CD14-positive monocyte (primary cell): Measurements from ENCODE around the gene TAGLN3. TPM values are rescaled to one million over a fixed set of nuclear protein-coding genes. Genes with fewer than 3 reads are reported as not detected.

Experiments used
- DNase-seq, 3 donors: peaks; one replicate each; pipeline ENCODE4 v3.0.0-alpha.2; 2011 to 2022
- H2AFZ ChIP-seq: 2 replicates; pipeline ENCODE4 v1.6.0; 2012; ENCODE audit warnings: mild to moderate bottlenecking, low read depth, low read length, inconsistent platforms; ENCODE audit not compliant: insufficient read depth, poor library complexity, severe bottlenecking
- H3K27ac ChIP-seq, 2 donors: 1 replicate in 1 of 2; 2 replicates in 1 of 2; pipeline ENCODE4 v1.5.1; 2012 to 2013; ENCODE audit warnings: low read length in 2 of 2, control low read depth in 1 of 2, inconsistent platforms in 1 of 2, low read depth in 1 of 2, mild to moderate bottlenecking in 1 of 2
- H3K27me3 ChIP-seq, 2 donors: one replicate each; pipeline versions ENCODE4 v1.6.0 to v1.6.1; 2011 to 2013; ENCODE audit warnings: low read length in 2 of 2; ENCODE audit not compliant: control insufficient read depth in 2 of 2, insufficient read depth in 2 of 2
- H3K36me3 ChIP-seq, 2 donors: replicated peaks in 1 of 2; 1 replicate in 1 of 2; 2 replicates in 1 of 2; pipeline versions ENCODE4 v1.5.1 to v1.6.1; 2012 to 2013; ENCODE audit warnings: low read length in 2 of 2, control low read depth in 1 of 2, inconsistent platforms in 1 of 2, mild to moderate bottlenecking in 1 of 2; ENCODE audit not compliant: insufficient read depth in 2 of 2, control insufficient read depth in 1 of 2
- H3K4me1 ChIP-seq, 2 donors: 1 replicate in 1 of 2; 2 replicates in 1 of 2; pipeline versions ENCODE4 v1.5.1 to v1.6.1; 2012 to 2013; ENCODE audit warnings: low read length in 2 of 2, control low read depth in 1 of 2, inconsistent platforms in 1 of 2, mild to moderate bottlenecking in 1 of 2, moderate library complexity in 1 of 2; ENCODE audit not compliant: insufficient read depth in 2 of 2, control insufficient read depth in 1 of 2
- H3K4me2 ChIP-seq: replicated peaks from 2 replicates; pipeline ENCODE3; 2012; ENCODE audit warnings: low read length, moderate library complexity, mild to moderate bottlenecking; ENCODE audit not compliant: poor library complexity, severe bottlenecking; ENCODE audit errors: extremely low read depth
- H3K4me3 ChIP-seq, 3 experiments: fragments of 200-600 bp in 1 of 3; sonication (generic) in 1 of 3; replicated peaks in 1 of 3; 1 replicate in 2 of 3; 2 replicates in 1 of 3; pipeline ENCODE4 v1.5.1; 2011 to 2013; ENCODE audit warnings: low read length in 3 of 3, mild to moderate bottlenecking in 3 of 3, control low read depth in 2 of 3, low read depth in 2 of 3, inconsistent platforms in 1 of 3, moderate library complexity in 1 of 3
- H3K79me2 ChIP-seq: 2 replicates; pipeline ENCODE4 v1.6.0; 2012; ENCODE audit warnings: mild to moderate bottlenecking, control low read depth, inconsistent platforms, low read length, moderate library complexity; ENCODE audit not compliant: insufficient read depth
- H3K9ac ChIP-seq: 2 replicates; pipeline ENCODE4 v1.6.0; 2017; ENCODE audit warnings: low read length, mild to moderate bottlenecking; ENCODE audit not compliant: insufficient read depth, poor library complexity, severe bottlenecking
- H3K9me3 ChIP-seq, 2 donors: replicated peaks in 1 of 2; 1 replicate in 1 of 2; 2 replicates in 1 of 2; pipeline versions ENCODE4 v1.5.1 to v1.6.1; 2012 to 2013; ENCODE audit warnings: low read length in 2 of 2, control low read depth in 1 of 2; ENCODE audit not compliant: control insufficient read depth in 1 of 2, insufficient read depth in 1 of 2
- H4K20me1 ChIP-seq: 2 replicates; pipeline ENCODE4 v1.6.0; 2012; ENCODE audit warnings: mild to moderate bottlenecking, low read length, control low read depth, moderate library complexity; ENCODE audit not compliant: insufficient read depth
- H3K27ac Mint-ChIP-seq, 7 donors: one replicate each; pipeline ENCODE4 v1.8.0; 2020; ENCODE audit warnings: mild to moderate bottlenecking in 7 of 7, mixed read lengths in 7 of 7, moderate library complexity in 6 of 7, inconsistent platforms in 2 of 7
- H3K27me3 Mint-ChIP-seq, 3 donors: one replicate each; pipeline ENCODE4 v1.8.0; 2021 to 2022; ENCODE audit warnings: low read depth in 3 of 3, mild to moderate bottlenecking in 3 of 3, mixed read lengths in 3 of 3, moderate library complexity in 3 of 3, inconsistent platforms in 1 of 3
- H3K36me3 Mint-ChIP-seq, 2 donors: one replicate each; pipeline ENCODE4 v1.8.0; 2020; ENCODE audit warnings: mixed read lengths in 2 of 2, inconsistent platforms in 1 of 2, mild to moderate bottlenecking in 1 of 2
- H3K4me1 Mint-ChIP-seq: one replicate; pipeline ENCODE4 v1.8.0; 2020; ENCODE audit warnings: mild to moderate bottlenecking, mixed read lengths
- H3K4me3 Mint-ChIP-seq, 2 donors: one replicate each; pipeline ENCODE4 v1.8.0; 2020; ENCODE audit warnings: mild to moderate bottlenecking in 2 of 2, mixed read lengths in 2 of 2, moderate library complexity in 1 of 2
- H3K9me3 Mint-ChIP-seq, 7 donors: one replicate each; pipeline ENCODE4 v1.8.0; 2020 to 2022; ENCODE audit warnings: mixed read lengths in 7 of 7, mild to moderate bottlenecking in 6 of 7, moderate library complexity in 6 of 7, inconsistent platforms in 2 of 7
- CTCF ChIP-seq: fragments of 200-600 bp; IDR thresholded peaks from one replicate; pipeline ENCODE4 v1.8.0; 2022; ENCODE audit warnings: antibody characterized with exemption, mild to moderate bottlenecking
- WGBS: methylation state at CpG from one replicate; pipeline ENCODE4 v1.1.5; 2013; ENCODE audit warnings: missing lambda C conversion rate; ENCODE audit not compliant: insufficient coverage; 5-methylcytosine and 5-hydroxymethylcytosine counted together
- intact Hi-C, 2 donors: fragments of 100-400 bp; cut with micrococcal nuclease; formaldehyde crosslinking; loops; one replicate each; pipeline versions ENCODE4 v1.15.0 to v1.15.1; 2023
- polyA plus RNA-seq, 3 donors: library from polyadenylated mRNA; depleted of rRNA in 1 of 3; unstranded in 2 of 3; stranded (reverse) in 1 of 3; fragments of 300-500 nt in 2 of 3; fragments of >200 nt in 1 of 3; fragmentation: Illumina TruSeq in 2 of 3; gene quantifications; 1 replicate in 2 of 3; 2 replicates in 1 of 3; pipeline ENCODE4 v1.2.3, GENCODE V29; 2012 to 2021

The TAGLN3 gene
- polyA plus RNA-seq, 3 donors: not detected

GRCh38 chr3:111975131-111975530 lies 23.6 kb upstream of the TAGLN3 start:
- Mint-ChIP-seq H3K9me3 (no peaks in the 10 kb centered on the region), H3K4me1 (peaks cover 8% of the 10 kb centered on the region), H3K27ac (no peak overlapping the region), H3K4me3 (no peak overlapping the region), H3K27me3 (peaks cover 1 to 4% (median 1%) of the 10 kb centered on the region in 3 donors), H3K36me3 (no peaks in the 10 kb centered on the region)
- H4K20me1 ChIP-seq: peaks cover 6% of the 10 kb centered on the region
- H2AFZ ChIP-seq: no peak overlapping the region
- 100% methylated on average over 1 of the region's 2 CpGs for WGBS
- H3K27me3 ChIP-seq: no peaks in the 10 kb centered on the region
- no peaks in the 10 kb centered on the region for H3K36me3 ChIP-seq
- no peak for DNase-seq
- intact Hi-C loops: loop anchor here in 1 of 2 donors (5.0 kb wide), 1 partner anchor 258 kb away; no protein-coding TSS in a partner anchor
- H3K4me2 ChIP-seq: no peak overlapping the region
- no peak overlapping the region for H3K9ac ChIP-seq
- no peak for TF ChIP-seq CTCF
- peaks cover 14% of the 10 kb centered on the region for H3K79me2 ChIP-seq
- H3K27ac ChIP-seq: no peak overlapping the region
- no peak overlapping the region for H3K4me3 ChIP-seq
- H3K9me3 ChIP-seq: no peaks in the 10 kb centered on the region
- H3K4me1 ChIP-seq: peaks cover 7 to 18% of the 10 kb centered on the region in 2 donors

- Histone ChIP-seq H3K9ac (no peak overlapping the region), H3K9me3 (no peaks in the 10 kb centered on the region), H3K79me2 (peaks cover 25% of the 10 kb centered on the region), H3K36me3 (no peaks in the 10 kb centered on the region), H2AFZ (no peak overlapping the region), H4K20me1 (peaks cover 18% of the 10 kb centered on the region), H3K4me3 (no peak overlapping the region), H3K27ac (no peak overlapping the region), H3K4me1 (peaks cover 18 to 29% of the 10 kb centered on the region in 2 donors), H3K4me2 (no peak overlapping the region), H3K27me3 (no peaks in the 10 kb centered on the region)
- no CpG with 5 or more reads among the region's 2 CpGs for WGBS
- H3K36me3 Mint-ChIP-seq: peaks cover 0 to 6% of the 10 kb centered on the region in 2 donors
- H3K4me1 Mint-ChIP-seq: peaks cover 19% of the 10 kb centered on the region
- no peak overlapping the region for H3K27ac Mint-ChIP-seq
- intact Hi-C loops: loop anchor here in 1 of 2 donors (5.0 kb wide), 1 partner anchor 259 kb away; no protein-coding TSS in a partner anchor
- H3K9me3 Mint-ChIP-seq: no peaks in the 10 kb centered on the region
- peaks cover 1 to 4% (median 1%) of the 10 kb centered on the region in 3 donors for H3K27me3 Mint-ChIP-seq
- no peak overlapping the region for H3K4me3 Mint-ChIP-seq
- no peak for DNase-seq
- no peak for TF ChIP-seq CTCF
Observed at GRCh38 chr3:111976254-111976653, 22.5 kb upstream of the TAGLN3 start.
